Measurements from ENCODE around the gene THSD4.
A peak's percentile ranks its signal among the peaks of the same experiment; 100 is the strongest.

DNA sequence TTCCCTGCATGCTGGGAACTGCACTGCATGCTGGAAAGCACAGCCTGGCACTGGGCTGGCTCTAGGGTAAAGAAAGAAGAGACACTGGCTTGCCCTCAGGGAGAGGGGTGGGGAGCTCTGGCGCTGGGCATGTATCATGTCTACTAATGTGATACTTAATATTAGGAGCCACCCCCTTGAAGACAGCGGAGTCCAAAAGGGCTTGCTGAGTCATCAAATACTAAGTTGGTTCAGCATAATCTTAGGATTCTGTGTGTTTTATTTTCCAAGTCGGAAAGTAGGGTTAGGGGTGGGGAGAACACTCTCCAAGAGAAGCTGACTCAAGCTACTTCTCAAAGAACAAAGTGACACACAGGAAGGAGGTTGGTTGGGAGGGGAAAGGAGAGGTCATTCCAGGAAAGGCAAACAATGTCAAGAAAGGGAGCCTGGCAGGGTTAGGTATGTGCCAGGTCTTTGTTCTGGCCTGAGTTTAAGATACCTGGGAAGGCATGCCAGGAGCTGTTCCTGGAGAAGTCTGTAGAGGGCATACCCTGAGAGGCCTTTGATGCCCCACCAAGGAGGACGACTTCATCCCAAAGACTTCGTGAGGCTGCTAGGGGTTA, 457.3 kb downstream of the THSD4 start:
- TF ChIP-seq, protein P1, sequence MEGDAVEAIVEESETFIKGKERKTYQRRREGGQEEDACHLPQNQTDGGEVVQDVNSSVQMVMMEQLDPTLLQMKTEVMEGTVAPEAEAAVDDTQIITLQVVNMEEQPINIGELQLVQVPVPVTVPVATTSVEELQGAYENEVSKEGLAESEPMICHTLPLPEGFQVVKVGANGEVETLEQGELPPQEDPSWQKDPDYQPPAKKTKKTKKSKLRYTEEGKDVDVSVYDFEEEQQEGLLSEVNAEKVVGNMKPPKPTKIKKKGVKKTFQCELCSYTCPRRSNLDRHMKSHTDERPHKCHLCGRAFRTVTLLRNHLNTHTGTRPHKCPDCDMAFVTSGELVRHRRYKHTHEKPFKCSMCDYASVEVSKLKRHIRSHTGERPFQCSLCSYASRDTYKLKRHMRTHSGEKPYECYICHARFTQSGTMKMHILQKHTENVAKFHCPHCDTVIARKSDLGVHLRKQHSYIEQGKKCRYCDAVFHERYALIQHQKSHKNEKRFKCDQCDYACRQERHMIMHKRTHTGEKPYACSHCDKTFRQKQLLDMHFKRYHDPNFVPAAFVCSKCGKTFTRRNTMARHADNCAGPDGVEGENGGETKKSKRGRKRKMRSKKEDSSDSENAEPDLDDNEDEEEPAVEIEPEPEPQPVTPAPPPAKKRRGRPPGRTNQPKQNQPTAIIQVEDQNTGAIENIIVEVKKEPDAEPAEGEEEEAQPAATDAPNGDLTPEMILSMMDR (IDR thresholded peaks at IDR 0.05) = peak in 1 of 4 donors; percentile 11
- no peak for TF ChIP-seq POLR2A (IDR thresholded peaks at IDR 0.05)
